IMR-90 (cell line): ENCODE results near the gene LTB4R. TPM values are rescaled to one million over a fixed set of nuclear protein-coding genes. Genes with fewer than 3 reads are reported as not detected.

Experiments used
- ATAC-seq: fragments of 200-7000 bp; cut with Tn5 transposase; 2 replicates; pipeline ENCODE4 v1.9.1; 2020; ENCODE audit warnings: low read depth, mild to moderate bottlenecking, moderate library complexity
- BruUV-seq: library from RNA; stranded (reverse); fragments of 400-500 nt; replicated peaks from 2 replicates; lab custom pipeline; 2021; lab: Mats Ljungman, UMichigan
- CTCF ChIA-PET: fragments of 300-600 bp; formaldehyde crosslinking; extraction: SDS; loops from one replicate; lab custom pipeline; 2021; ENCODE audit warnings: antibody characterized with exemption; lab: Yijun Ruan, JAX
- POLR2A ChIA-PET: fragments of 300-600 bp; sonication (Branson Sonifier 250); formaldehyde crosslinking; loops from one replicate; lab custom pipeline; 2022; ENCODE audit warnings: antibody characterized with exemption; ENCODE audit not compliant: unreplicated experiment; lab: Charles Lee
- DNase-seq: peaks from one replicate; pipeline ENCODE4 v3.0.0; 2013
- H2AFZ ChIP-seq: replicated peaks from 2 replicates; pipeline ENCODE3; 2013; ENCODE audit warnings: low read length, mild to moderate bottlenecking; ENCODE audit not compliant: poor library complexity
- H2AK5ac ChIP-seq: 2 replicates; pipeline ENCODE4 v1.6.1; 2013; ENCODE audit warnings: low read depth, low read length, inconsistent platforms
- H2AK9ac ChIP-seq: replicated peaks from 2 replicates; pipeline ENCODE3; 2013; ENCODE audit warnings: mild to moderate bottlenecking, low read depth, low read length, moderate library complexity; ENCODE audit not compliant: poor library complexity
- H2BK120ac ChIP-seq: 2 replicates; pipeline ENCODE4 v1.6.1; 2013; ENCODE audit warnings: low read depth, low read length, inconsistent platforms
- H2BK15ac ChIP-seq: 3 replicates; pipeline ENCODE4 v1.6.1; 2013; ENCODE audit warnings: low read depth, low read length, inconsistent platforms
- H2BK20ac ChIP-seq: 2 replicates; pipeline ENCODE4 v1.6.1; 2013; ENCODE audit warnings: low read depth, mild to moderate bottlenecking, inconsistent platforms, low read length, moderate library complexity
- H2BK5ac ChIP-seq: 2 replicates; pipeline ENCODE4 v1.6.1; 2013; ENCODE audit warnings: mild to moderate bottlenecking, low read depth, low read length, inconsistent platforms; ENCODE audit not compliant: poor library complexity, severe bottlenecking
- H3K14ac ChIP-seq: replicated peaks from 2 replicates; pipeline ENCODE4 v1.6.1; 2013; ENCODE audit warnings: low read depth, low read length, inconsistent platforms
- H3K18ac ChIP-seq: 2 replicates; pipeline ENCODE4 v1.6.1; 2013; ENCODE audit warnings: low read depth, low read length, control low read depth
- H3K23ac ChIP-seq: 2 replicates; pipeline ENCODE4 v1.6.1; 2013; ENCODE audit warnings: low read depth, low read length, inconsistent platforms
- H3K27ac ChIP-seq: 2 replicates; pipeline ENCODE4 v1.5.1; 2013; ENCODE audit warnings: mild to moderate bottlenecking, control low read depth, low read length; ENCODE audit not compliant: insufficient read depth
- H3K27me3 ChIP-seq: 2 replicates; pipeline ENCODE4 v1.6.1; 2013; ENCODE audit warnings: low read length; ENCODE audit not compliant: control insufficient read depth, insufficient read depth
- H3K36me3 ChIP-seq: 2 replicates; pipeline ENCODE4 v1.6.1; 2013; ENCODE audit warnings: low read length, mixed read lengths; ENCODE audit not compliant: control insufficient read depth, insufficient read depth
- H3K4ac ChIP-seq: 2 replicates; pipeline ENCODE4 v1.6.1; 2013; ENCODE audit warnings: low read depth, low read length, inconsistent platforms
- H3K4me1 ChIP-seq: 2 replicates; pipeline ENCODE4 v1.6.1; 2013; ENCODE audit warnings: low read length, mixed read lengths; ENCODE audit not compliant: control insufficient read depth, insufficient read depth
- H3K4me2 ChIP-seq: 2 replicates; pipeline ENCODE4 v1.6.1; 2013; ENCODE audit warnings: low read depth, mild to moderate bottlenecking, control low read depth, low read length, moderate library complexity
- H3K4me3 ChIP-seq: 2 replicates; pipeline ENCODE4 v1.5.1; 2013; ENCODE audit warnings: low read depth, mild to moderate bottlenecking, control low read depth, low read length, moderate library complexity; ENCODE audit not compliant: insufficient read depth
- H3K56ac ChIP-seq: 2 replicates; pipeline ENCODE4 v1.6.1; 2013; ENCODE audit warnings: low read length, inconsistent platforms; ENCODE audit not compliant: insufficient read depth; ENCODE audit errors: extremely low read depth
- H3K79me1 ChIP-seq, 2 experiments: 2 replicates each; pipeline ENCODE4 v1.6.1; 2013; ENCODE audit warnings: low read length in 2 of 2, inconsistent platforms in 1 of 2, low read depth in 1 of 2
- H3K9ac ChIP-seq: 2 replicates; pipeline ENCODE4 v1.6.1; 2013; ENCODE audit warnings: low read depth, low read length, control low read depth
- H3K9me1 ChIP-seq: 2 replicates; pipeline ENCODE4 v1.6.1; 2013; ENCODE audit warnings: low read length, inconsistent platforms; ENCODE audit not compliant: insufficient read depth
- H3K9me3 ChIP-seq: 2 replicates; pipeline ENCODE4 v1.6.1; 2013; ENCODE audit warnings: low read length; ENCODE audit not compliant: control insufficient read depth, insufficient read depth
- H4K20me1 ChIP-seq: 2 replicates; pipeline ENCODE4 v1.6.1; 2013; ENCODE audit warnings: low read length, inconsistent platforms; ENCODE audit not compliant: insufficient read depth
- H4K5ac ChIP-seq: 2 replicates; pipeline ENCODE4 v1.6.1; 2013; ENCODE audit warnings: mild to moderate bottlenecking, low read depth, low read length, control low read depth
- H4K8ac ChIP-seq, 2 experiments: 2 replicates each; pipeline ENCODE4 v1.6.1; 2013; ENCODE audit warnings: low read depth in 2 of 2, low read length in 2 of 2, control low read depth in 1 of 2, inconsistent platforms in 1 of 2
- H4K91ac ChIP-seq: 2 replicates; pipeline ENCODE4 v1.6.1; 2013; ENCODE audit warnings: low read depth, low read length, inconsistent platforms; ENCODE audit not compliant: insufficient read depth
- FOS ChIP-seq: fragments of 150-350 bp; IDR thresholded peaks from 2 replicates; pipeline ENCODE4 v1.6.1; 2016; ENCODE audit warnings: low read depth, low read length
- MAFK ChIP-seq: IDR thresholded peaks from 2 replicates; pipeline ENCODE4 v1.6.1; 2012; ENCODE audit warnings: low read depth, low read length, improper control_type of control experiment
- MXI1 ChIP-seq: IDR thresholded peaks from 2 replicates; pipeline ENCODE4 v1.6.1; 2012; ENCODE audit warnings: low read depth, mild to moderate bottlenecking, low read length, moderate library complexity, borderline replicate concordance
- POLR2A ChIP-seq: IDR thresholded peaks from 2 replicates; pipeline ENCODE4 v1.6.1; 2012; ENCODE audit warnings: mild to moderate bottlenecking, low read depth, low read length
- RCOR1 ChIP-seq: IDR thresholded peaks from 2 replicates; pipeline ENCODE4 v1.6.1; 2012; ENCODE audit warnings: mild to moderate bottlenecking, low read length, improper control_type of control experiment; ENCODE audit not compliant: insufficient replicate concordance
- SMC3 ChIP-seq: fragments of 150-350 bp; IDR thresholded peaks from 2 replicates; pipeline ENCODE4 v1.6.1; 2016; ENCODE audit warnings: low read depth, mild to moderate bottlenecking, antibody characterized with exemption, low read length, moderate library complexity
- WGBS, 2 experiments: methylation state at CpG; one replicate each; pipeline versions ENCODE4 v1.1.5 to v1.1.7; 2013; ENCODE audit warnings: missing lambda C conversion rate in 2 of 2; ENCODE audit not compliant: insufficient read length in 1 of 2; ENCODE audit errors: extremely low coverage in 2 of 2; 5-methylcytosine and 5-hydroxymethylcytosine counted together
- dilution Hi-C: fragments of 300-500 bp; cut with HindIII; formaldehyde crosslinking; loops from one replicate; pipeline ENCODE4 v1.14.3; 2018; ENCODE audit warnings: low sequenced_read_pairs; ENCODE audit not compliant: unreplicated experiment
- in situ Hi-C: fragments of 300-500 bp; cut with MboI; formaldehyde crosslinking; loops from 3 replicates; pipeline ENCODE4 v1.14.3; 2019; ENCODE audit warnings: low sequenced_read_pairs, inconsistent platforms, mixed read lengths
- intact Hi-C: fragments of 100-400 bp; cut with micrococcal nuclease; formaldehyde crosslinking; loops from 2 replicates; pipeline ENCODE4 v1.10.0; 2022
- polyA plus RNA-seq, 3 experiments: library from polyadenylated mRNA; depleted of rRNA; stranded (reverse); fragments of >200 nt; gene quantifications; 2 replicates each; pipeline ENCODE4 v1.2.3, GENCODE V29; 2012; ENCODE audit warnings: low replicate concordance in 1 of 3
- total RNA-seq: library from RNA; depleted of rRNA; stranded (reverse); fragments of >200 nt; gene quantifications from 2 replicates; pipeline ENCODE4 v1.2.3, GENCODE V29; 2012

LTB4R gene
- total and polyA plus RNA-seq, 2 of the 4 experiments (the other 2 are of a cell fraction) = 0.18 to 2.3 TPM

DNA sequence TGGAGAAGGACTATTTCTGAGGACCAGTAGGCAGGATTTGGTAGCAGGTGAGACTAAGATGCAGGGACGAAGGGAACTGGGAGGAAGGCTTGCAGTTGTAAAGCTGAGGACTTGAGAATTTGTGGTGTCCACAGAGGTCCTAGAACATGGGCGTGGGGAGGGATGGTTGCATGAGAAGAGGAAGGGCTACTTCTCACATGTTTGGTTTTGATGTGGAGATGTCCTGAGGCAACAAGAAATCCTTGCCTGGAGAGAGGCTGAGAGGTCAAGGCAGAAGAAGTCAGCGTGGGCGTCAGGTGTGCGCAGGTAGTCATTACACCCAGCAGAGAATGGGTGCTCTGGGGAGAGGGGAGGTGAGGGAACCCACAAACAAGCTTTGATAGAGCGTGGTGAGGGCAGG is 34.2 kb upstream of the LTB4R start:
- H3K18ac ChIP-seq = no peak overlapping the region
- dilution Hi-C loops = no loop called here
- no peak overlapping the region for H3K27ac ChIP-seq
- no peaks in the 10 kb centered on the region; the same call in 1 of the 2 replicates for H3K9me1 ChIP-seq
- POLR2A ChIA-PET = no interaction called here
- no peak overlapping the region for H4K5ac ChIP-seq
- no peaks in the 10 kb centered on the region for H3K36me3 ChIP-seq
- no peak overlapping the region for H2BK20ac ChIP-seq
- no peak overlapping the region for H3K9ac ChIP-seq
- no peak overlapping the region for H3K4me2 ChIP-seq
- H3K14ac ChIP-seq = no peak overlapping the region
- no peak overlapping the region for H2AK5ac ChIP-seq
- H2BK15ac ChIP-seq = no peak overlapping the region
- no peak overlapping the region for H2AFZ ChIP-seq
- no TSS peak for BruUV-seq
- H3K56ac ChIP-seq = no peak overlapping the region
- H4K8ac ChIP-seq = no peak overlapping the region
- no peaks in the 10 kb centered on the region; the same call in 1 of the 2 replicates for H3K4me1 ChIP-seq
- H3K27me3 ChIP-seq = no peaks in the 10 kb centered on the region
- H4K91ac ChIP-seq = no peak overlapping the region
- CTCF ChIA-PET = no interaction called here
- intact Hi-C loops = no loop called here
- no peaks in the 10 kb centered on the region for H3K9me3 ChIP-seq
- no peak overlapping the region for H2BK120ac ChIP-seq
- no peak for TF ChIP-seq MAFK
- no peak for TF ChIP-seq POLR2A
- TF ChIP-seq FOS = no peak
- no peak for TF ChIP-seq SMC3
- TF ChIP-seq RCOR1 = no peak
- TF ChIP-seq MXI1 = no peak
- no peak for DNase-seq
- in situ Hi-C loops = no loop called here
- H2BK5ac ChIP-seq = no peak overlapping the region
- H4K20me1 ChIP-seq = no peaks in the 10 kb centered on the region
- no peak overlapping the region for H3K23ac ChIP-seq
- WGBS, 2 experiments = 85% methylated on average over 6 of the region's 6 CpGs; no CpG with 5 or more reads in 1 of the 2 experiments
- ATAC-seq = no peak
- no peak overlapping the region for H3K4ac ChIP-seq
- no peak overlapping the region for H3K4me3 ChIP-seq
- H3K79me1 ChIP-seq = peaks cover 8 to 19% of the 10 kb centered on the region in 2 experiments
- no peak overlapping the region for H2AK9ac ChIP-seq
